Measurements from ENCODE around the gene KNOP1. TPM values are rescaled to one million over a fixed set of nuclear protein-coding genes. Genes with fewer than 3 reads are reported as not detected.
A peak's percentile ranks its signal among the peaks of the same experiment; 100 is the strongest.
"Not testable (repeated sequence)": the region's sequence is repeated elsewhere in the genome, so short reads cannot be mapped to it uniquely, and the experiment has no call there.

The KNOP1 gene
- total RNA-seq, 1 donor from 2014 or later = 24.2 TPM

DNA sequence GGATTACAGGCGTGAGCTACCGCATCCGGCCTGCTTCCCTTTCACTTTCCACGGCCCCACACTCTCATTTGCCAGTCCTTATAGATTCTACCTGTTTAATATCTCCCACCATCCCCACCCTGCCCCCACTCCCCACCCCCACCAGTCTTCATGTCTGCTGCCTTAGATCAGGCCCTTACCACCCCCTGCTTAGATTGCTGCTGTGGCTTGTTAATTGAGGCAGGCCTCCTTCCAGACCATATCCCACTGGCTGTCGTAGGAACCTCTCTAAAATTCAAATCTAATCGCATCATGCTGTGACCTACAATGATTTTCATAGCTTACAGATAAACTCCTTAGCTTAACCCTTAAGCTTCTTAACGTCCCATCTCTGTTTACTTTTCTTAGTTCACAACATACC is 5.0 kb upstream of the KNOP1 start:
- TF ChIP-seq, protein P1, sequence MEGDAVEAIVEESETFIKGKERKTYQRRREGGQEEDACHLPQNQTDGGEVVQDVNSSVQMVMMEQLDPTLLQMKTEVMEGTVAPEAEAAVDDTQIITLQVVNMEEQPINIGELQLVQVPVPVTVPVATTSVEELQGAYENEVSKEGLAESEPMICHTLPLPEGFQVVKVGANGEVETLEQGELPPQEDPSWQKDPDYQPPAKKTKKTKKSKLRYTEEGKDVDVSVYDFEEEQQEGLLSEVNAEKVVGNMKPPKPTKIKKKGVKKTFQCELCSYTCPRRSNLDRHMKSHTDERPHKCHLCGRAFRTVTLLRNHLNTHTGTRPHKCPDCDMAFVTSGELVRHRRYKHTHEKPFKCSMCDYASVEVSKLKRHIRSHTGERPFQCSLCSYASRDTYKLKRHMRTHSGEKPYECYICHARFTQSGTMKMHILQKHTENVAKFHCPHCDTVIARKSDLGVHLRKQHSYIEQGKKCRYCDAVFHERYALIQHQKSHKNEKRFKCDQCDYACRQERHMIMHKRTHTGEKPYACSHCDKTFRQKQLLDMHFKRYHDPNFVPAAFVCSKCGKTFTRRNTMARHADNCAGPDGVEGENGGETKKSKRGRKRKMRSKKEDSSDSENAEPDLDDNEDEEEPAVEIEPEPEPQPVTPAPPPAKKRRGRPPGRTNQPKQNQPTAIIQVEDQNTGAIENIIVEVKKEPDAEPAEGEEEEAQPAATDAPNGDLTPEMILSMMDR (IDR thresholded peaks at IDR 0.05) = no peak
- Mint-ChIP-seq H3K4me3 (ENCODE audit: unreplicated experiment) (no peak overlapping the region), H3K36me3 (ENCODE audit: unreplicated experiment) (no peaks in the 10 kb centered on the region), H3K27ac (ENCODE audit: unreplicated experiment) (no peak overlapping the region), H3K27me3 (ENCODE audit: unreplicated experiment) (no peaks in the 10 kb centered on the region), H3K9me3 (ENCODE audit: unreplicated experiment) (no peaks in the 10 kb centered on the region), H3K4me1 (ENCODE audit: unreplicated experiment) (peaks cover 7% of the 10 kb centered on the region)
- no peak for DNase-seq (ENCODE audit: extremely low spot score, unreplicated experiment)

DNA sequence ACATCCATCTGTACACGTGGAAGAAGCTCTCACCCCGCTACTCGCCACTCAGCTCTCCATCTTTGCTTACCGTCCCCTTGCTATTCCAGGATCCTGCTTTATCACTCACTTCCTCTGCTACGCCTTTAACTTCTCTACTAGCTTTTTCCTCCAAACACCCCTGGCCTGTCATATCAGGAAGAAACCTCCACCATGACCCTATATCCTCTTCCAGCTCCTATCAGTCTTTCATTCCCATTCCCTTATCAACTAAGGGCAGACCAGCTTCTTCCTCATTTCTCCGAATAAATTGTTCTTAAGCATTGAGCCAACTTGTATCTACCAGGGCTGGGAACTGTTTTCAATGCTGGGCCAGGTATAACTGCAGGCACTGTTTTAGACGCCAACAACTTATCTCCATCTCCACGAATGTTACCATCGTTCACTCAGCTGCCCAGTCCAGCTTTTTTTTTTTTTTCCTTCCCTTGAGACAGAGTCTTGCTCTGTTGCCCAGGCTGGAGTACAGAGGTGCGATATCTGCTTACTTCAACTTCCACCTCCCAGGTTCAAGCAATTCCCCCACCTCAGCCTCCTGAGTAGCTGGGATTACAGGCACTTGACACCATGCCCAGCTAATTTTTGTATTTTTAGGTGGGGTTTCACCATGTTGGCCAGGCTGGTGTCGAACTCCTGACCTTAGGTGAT is 4.4 kb upstream of the KNOP1 start:
- H3K36me3 Mint-ChIP-seq (ENCODE audit: unreplicated experiment) = no peaks in the 10 kb centered on the region
- TF ChIP-seq, protein P1 (IDR thresholded peaks at IDR 0.05) = no peak
- H3K4me1 Mint-ChIP-seq (ENCODE audit: unreplicated experiment) = peaks cover 9% of the 10 kb centered on the region
- no peak overlapping the region for H3K4me3 Mint-ChIP-seq (ENCODE audit: unreplicated experiment)
- no peaks in the 10 kb centered on the region for H3K27me3 Mint-ChIP-seq (ENCODE audit: unreplicated experiment)
- DNase-seq (ENCODE audit: extremely low spot score, unreplicated experiment) = no peak
- H3K27ac Mint-ChIP-seq (ENCODE audit: unreplicated experiment) = no peak overlapping the region
- H3K9me3 Mint-ChIP-seq (ENCODE audit: unreplicated experiment) = no peaks in the 10 kb centered on the region

DNA sequence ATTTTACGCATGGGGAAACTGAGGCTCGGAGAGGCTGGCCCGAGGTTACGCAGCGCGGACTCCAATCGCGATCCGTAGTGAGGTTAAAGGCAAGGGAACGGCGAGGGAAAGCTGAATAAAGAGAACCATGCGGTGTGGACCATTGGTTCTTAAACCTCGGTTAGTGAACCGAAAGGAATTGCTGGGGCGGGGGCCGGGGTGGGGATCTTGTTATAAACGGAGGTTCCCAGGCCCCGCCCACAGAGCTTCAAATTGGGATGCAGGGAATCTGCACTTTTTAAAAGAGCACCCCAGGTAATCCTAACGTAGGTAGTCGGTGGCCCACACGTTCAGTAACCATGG is 568 bp upstream of the KNOP1 start:
- TF ChIP-seq, protein P1 (IDR thresholded peaks at IDR 0.05) = no peak
- peak overlapping the region; percentile 93 for H3K4me3 Mint-ChIP-seq (ENCODE audit: unreplicated experiment)
- H3K27ac Mint-ChIP-seq (ENCODE audit: unreplicated experiment) = no peak overlapping the region
- DNase-seq (ENCODE audit: extremely low spot score, unreplicated experiment) = no peak
- H3K4me1 Mint-ChIP-seq (ENCODE audit: unreplicated experiment) = peaks cover 23% of the 10 kb centered on the region
- peaks cover 11% of the 10 kb centered on the region for H3K36me3 Mint-ChIP-seq (ENCODE audit: unreplicated experiment)
- no peaks in the 10 kb centered on the region for H3K27me3 Mint-ChIP-seq (ENCODE audit: unreplicated experiment)
- no peaks in the 10 kb centered on the region for H3K9me3 Mint-ChIP-seq (ENCODE audit: unreplicated experiment)

DNA sequence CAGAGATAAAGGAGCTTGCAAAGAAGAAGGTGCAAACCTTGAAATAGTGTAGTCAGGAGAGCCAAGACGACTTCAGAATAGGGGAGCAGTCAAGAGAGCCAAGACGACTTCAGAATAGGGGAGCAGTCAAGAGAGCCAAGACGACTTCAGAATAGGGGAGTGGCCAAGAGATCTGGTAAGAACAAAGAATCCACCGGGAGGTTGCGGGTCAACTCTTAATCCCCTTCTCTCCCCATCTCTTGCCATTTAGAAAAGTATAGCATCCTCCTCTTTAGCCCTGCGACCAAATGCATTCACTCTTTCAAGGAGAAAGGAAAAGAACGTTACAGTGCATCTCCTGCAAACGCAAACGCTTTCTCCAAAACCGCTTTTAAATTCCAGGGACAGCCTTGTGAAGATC is 713 bp downstream of the KNOP1 start:
- peaks cover 23% of the 10 kb centered on the region for H3K4me1 Mint-ChIP-seq (ENCODE audit: unreplicated experiment)
- TF ChIP-seq, protein P1 (IDR thresholded peaks at IDR 0.05) = no peak
- H3K9me3 Mint-ChIP-seq (ENCODE audit: unreplicated experiment) = no peaks in the 10 kb centered on the region
- no peak for DNase-seq (ENCODE audit: extremely low spot score, unreplicated experiment)
- H3K36me3 Mint-ChIP-seq (ENCODE audit: unreplicated experiment) = peaks cover 11% of the 10 kb centered on the region
- H3K27me3 Mint-ChIP-seq (ENCODE audit: unreplicated experiment) = no peaks in the 10 kb centered on the region
- H3K4me3 Mint-ChIP-seq (ENCODE audit: unreplicated experiment) = peak overlapping the region; percentile 93
- H3K27ac Mint-ChIP-seq (ENCODE audit: unreplicated experiment) = peak overlapping the region; percentile 86

DNA sequence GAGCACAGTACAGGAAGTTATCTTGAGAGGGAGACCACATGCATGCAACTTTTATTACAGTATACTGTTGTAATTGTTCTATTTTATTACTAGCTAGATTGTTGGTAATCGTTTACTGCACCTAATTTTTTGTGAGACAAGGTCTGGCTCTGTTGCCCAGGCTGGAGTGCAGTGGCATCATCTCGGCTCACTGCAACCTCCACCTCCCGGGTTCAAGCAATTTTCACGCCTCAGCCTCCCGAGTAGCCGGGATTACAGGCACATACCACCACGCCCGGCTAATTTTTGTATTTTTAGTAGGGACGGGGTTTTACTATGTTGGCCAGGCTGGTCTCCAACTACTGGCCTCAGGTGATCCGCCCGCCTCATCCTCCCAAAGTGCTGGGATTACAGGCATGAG is 1.3 kb downstream of the KNOP1 start:
- peak overlapping the region; percentile 93 for H3K4me3 Mint-ChIP-seq (ENCODE audit: unreplicated experiment)
- peaks cover 11% of the 10 kb centered on the region for H3K36me3 Mint-ChIP-seq (ENCODE audit: unreplicated experiment)
- peak overlapping the region; percentile 86 for H3K27ac Mint-ChIP-seq (ENCODE audit: unreplicated experiment)
- H3K4me1 Mint-ChIP-seq (ENCODE audit: unreplicated experiment) = peaks cover 23% of the 10 kb centered on the region
- H3K9me3 Mint-ChIP-seq (ENCODE audit: unreplicated experiment); H3K27me3 Mint-ChIP-seq (ENCODE audit: unreplicated experiment); DNase-seq (ENCODE audit: extremely low spot score, unreplicated experiment): not testable (repeated sequence)
